GM23248 (cell line): ENCODE data around the gene SALL3. TPM values are rescaled to one million over a fixed set of nuclear protein-coding genes. Genes with fewer than 3 reads are reported as not detected.
"Not testable (repeated sequence)": the region's sequence is repeated elsewhere in the genome, so short reads cannot be mapped to it uniquely, and the experiment has no call there.

Experiments used
- DNase-seq: peaks from one replicate; pipeline ENCODE4 v3.0.0-alpha.2; 2015
- H2AFZ ChIP-seq: fragments of 200-600 bp; sonication (generic); 2 replicates; pipeline ENCODE4 v1.6.1; 2016; ENCODE audit warnings: antibody characterized with exemption
- H3F3A ChIP-seq: fragments of 200-600 bp; sonication (generic); 2 replicates; pipeline ENCODE4 v1.6.1; 2016; ENCODE audit warnings: mild to moderate bottlenecking, antibody characterized with exemption, mixed run types; ENCODE audit not compliant: insufficient read depth
- H3K27ac ChIP-seq: fragments of 200-600 bp; sonication (generic); 2 replicates; pipeline ENCODE4 v1.5.1; 2016; ENCODE audit warnings: mild to moderate bottlenecking
- H3K27me3 ChIP-seq: fragments of 200-600 bp; sonication (generic); replicated peaks from 2 replicates; pipeline ENCODE4 v1.6.1; 2016; ENCODE audit warnings: mild to moderate bottlenecking; ENCODE audit not compliant: insufficient read depth
- H3K36me3 ChIP-seq: fragments of 200-600 bp; sonication (generic); 2 replicates; pipeline ENCODE4 v1.6.1; 2016; ENCODE audit warnings: low read depth, mild to moderate bottlenecking
- H3K4me1 ChIP-seq: fragments of 200-600 bp; sonication (generic); 2 replicates; pipeline ENCODE4 v1.6.1; 2016; ENCODE audit warnings: mild to moderate bottlenecking; ENCODE audit not compliant: insufficient read depth
- H3K4me2 ChIP-seq: fragments of 200-600 bp; sonication (generic); one replicate; pipeline ENCODE4 v1.6.1; 2016; ENCODE audit warnings: mild to moderate bottlenecking; ENCODE audit not compliant: unreplicated experiment
- H3K4me3 ChIP-seq: fragments of 200-600 bp; sonication (generic); 2 replicates; pipeline ENCODE4 v1.5.1; 2016; ENCODE audit warnings: mild to moderate bottlenecking
- H3K79me2 ChIP-seq: fragments of 200-600 bp; sonication (generic); 2 replicates; pipeline ENCODE4 v1.6.1; 2016; ENCODE audit warnings: mild to moderate bottlenecking; ENCODE audit not compliant: insufficient read depth
- H3K9ac ChIP-seq: fragments of 200-600 bp; sonication (generic); 2 replicates; pipeline ENCODE4 v1.6.1; 2016; ENCODE audit warnings: mild to moderate bottlenecking
- H3K9me2 ChIP-seq: fragments of 200-600 bp; sonication (generic); 2 replicates; pipeline ENCODE4 v1.6.1; 2016; ENCODE audit warnings: mixed run types, mild to moderate bottlenecking, moderate library complexity; ENCODE audit not compliant: insufficient read depth
- H3K9me3 ChIP-seq: fragments of 200-600 bp; sonication (generic); one replicate; pipeline ENCODE4 v1.6.1; 2017; ENCODE audit warnings: low read depth
- H4K20me1 ChIP-seq: fragments of 200-600 bp; sonication (generic); 2 replicates; pipeline ENCODE4 v1.6.0; 2016; ENCODE audit not compliant: insufficient read depth
- EZH2 ChIP-seq: fragments of 200-600 bp; sonication (generic); IDR thresholded peaks from 2 replicates; pipeline ENCODE4 v1.6.1; 2018; ENCODE audit warnings: antibody characterized with exemption, mild to moderate bottlenecking; ENCODE audit not compliant: insufficient read depth, poor library complexity, severe bottlenecking
- EZH2phosphoT487 ChIP-seq: fragments of 200-600 bp; sonication (generic); IDR thresholded peaks from 2 replicates; pipeline ENCODE4 v1.6.1; 2018; ENCODE audit warnings: antibody characterized with exemption, moderate library complexity, mild to moderate bottlenecking, low read depth; ENCODE audit not compliant: insufficient read depth
- WGBS, 2 experiments: methylation state at CpG; one replicate each; pipeline ENCODE4 v1.1.6; 2015 to 2017; ENCODE audit warnings: low lambda C conversion rate in 2 of 2, low coverage in 1 of 2; ENCODE audit errors: missing lambda C conversion rate in 2 of 2; 5-methylcytosine and 5-hydroxymethylcytosine counted together
- in situ Hi-C: fragments of 300-500 bp; cut with MboI; formaldehyde crosslinking; loops from 2 replicates; pipeline ENCODE4 v1.15.0; 2020
- polyA plus RNA-seq: library from polyadenylated mRNA; unstranded; fragments of >200 nt; fragmentation: Nextera tagmentation; extraction: Ambion mirVana; gene quantifications from 2 replicates; pipeline ENCODE4 v1.2.1, GENCODE V29; 2016
- total RNA-seq: library from RNA; depleted of rRNA; stranded (reverse); fragments of >200 nt; shearing (Covaris generic); gene quantifications from 2 replicates; pipeline ENCODE4 v1.2.3, GENCODE V29; 2014

The SALL3 gene
- total and polyA plus RNA-seq, 2 experiments from 2014 or later, result not detected

DNA sequence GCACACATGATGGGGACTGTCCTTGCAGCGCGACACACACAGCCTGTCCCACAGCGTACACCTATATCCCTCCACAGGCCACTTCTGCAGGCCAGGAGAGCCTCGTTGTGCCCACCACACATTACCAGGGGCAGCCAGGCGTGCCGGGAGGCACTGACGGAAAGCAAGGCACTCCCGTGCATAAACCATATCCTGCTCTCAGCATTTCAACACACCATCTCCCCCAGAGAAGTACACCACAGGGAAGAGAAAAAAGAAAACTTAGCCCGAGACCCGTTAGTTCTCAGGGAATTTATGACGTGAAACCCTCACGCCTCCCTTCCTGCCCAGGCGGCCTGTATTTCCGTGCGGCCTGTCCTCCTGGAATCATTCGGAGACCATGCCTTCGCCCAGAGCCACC, 24.6 kb upstream of the SALL3 start:
- H3K4me2 ChIP-seq, result no peak overlapping the region
- no peaks in the 10 kb centered on the region for H3K36me3 ChIP-seq
- H3K9me3 ChIP-seq, result no peaks in the 10 kb centered on the region
- no peak overlapping the region for H3K4me3 ChIP-seq
- 25 to 29% methylated on average over 17 of the region's 17 CpGs for WGBS, 2 experiments
- no peaks in the 10 kb centered on the region for H3F3A ChIP-seq
- H4K20me1 ChIP-seq, result no peaks in the 10 kb centered on the region
- H2AFZ ChIP-seq, result no peak overlapping the region
- TF ChIP-seq EZH2 (no peak), EZH2phosphoT487 (no peak)
- no peak overlapping the region for H3K9ac ChIP-seq
- no peaks in the 10 kb centered on the region for H3K79me2 ChIP-seq
- no peak overlapping the region for H3K27ac ChIP-seq
- no peak for DNase-seq
- H3K9me2 ChIP-seq, result no peaks in the 10 kb centered on the region
- in situ Hi-C loops, result no loop called here
- H3K27me3 ChIP-seq, result no peaks in the 10 kb centered on the region
- no peaks in the 10 kb centered on the region for H3K4me1 ChIP-seq

GRCh38 chr18:78957140-78957539, 22.5 kb upstream of the SALL3 start:
- Histone ChIP-seq H3K4me3 (no peak overlapping the region), H4K20me1 (no peaks in the 10 kb centered on the region), H3K27me3 (no peaks in the 10 kb centered on the region), H3K9me3 (no peaks in the 10 kb centered on the region), H3K4me1 (no peaks in the 10 kb centered on the region), H3F3A (no peaks in the 10 kb centered on the region), H3K9me2 (no peaks in the 10 kb centered on the region), H3K9ac (no peak overlapping the region), H3K4me2 (no peak overlapping the region), H3K27ac (no peak overlapping the region), H3K79me2 (no peaks in the 10 kb centered on the region), H2AFZ (no peak overlapping the region), H3K36me3 (no peaks in the 10 kb centered on the region)
- WGBS, 2 experiments, result 25 to 45% methylated on average over 3 to 14 of the region's 14 CpGs
- in situ Hi-C loops, result no loop called here
- DNase-seq, result no peak
- TF ChIP-seq EZH2phosphoT487 (no peak), EZH2 (no peak)

DNA sequence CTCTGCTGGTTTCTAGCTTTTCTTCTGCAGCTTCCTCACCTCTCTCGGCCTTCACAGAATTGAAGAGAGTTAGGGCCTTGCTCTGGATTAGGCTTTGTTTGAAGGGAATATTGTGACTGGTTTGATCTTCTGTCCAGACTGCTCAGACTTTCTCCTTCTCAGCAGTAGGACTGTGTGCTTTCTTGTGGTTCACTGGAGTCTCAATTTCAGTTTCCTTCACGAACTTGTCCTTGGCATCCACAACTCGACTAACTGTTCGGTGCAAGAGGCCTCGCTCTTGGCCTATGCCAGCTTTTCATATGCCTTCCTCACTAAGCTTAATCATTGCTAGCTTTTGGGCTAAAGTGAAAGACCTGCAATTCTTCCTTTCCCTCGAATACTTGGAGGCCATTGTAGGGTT, 18.9 kb upstream of the SALL3 start:
- Histone ChIP-seq H3K36me3 (no peaks in the 10 kb centered on the region), H4K20me1 (no peaks in the 10 kb centered on the region), H3K4me2 (no peak overlapping the region), H3K4me1 (no peaks in the 10 kb centered on the region), H3K27me3 (no peaks in the 10 kb centered on the region), H3K4me3 (no peak overlapping the region), H3K9me2 (no peaks in the 10 kb centered on the region), H3F3A (no peaks in the 10 kb centered on the region), H3K27ac (no peak overlapping the region), H3K79me2 (no peaks in the 10 kb centered on the region), H3K9ac (no peak overlapping the region), H3K9me3 (no peaks in the 10 kb centered on the region), H2AFZ (no peak overlapping the region)
- no peak for DNase-seq
- no peak for TF ChIP-seq EZH2phosphoT487
- TF ChIP-seq EZH2, result no peak
- 19% methylated on average over 6 of the region's 6 CpGs for WGBS, 2 experiments
- in situ Hi-C loops, result no loop called here

DNA sequence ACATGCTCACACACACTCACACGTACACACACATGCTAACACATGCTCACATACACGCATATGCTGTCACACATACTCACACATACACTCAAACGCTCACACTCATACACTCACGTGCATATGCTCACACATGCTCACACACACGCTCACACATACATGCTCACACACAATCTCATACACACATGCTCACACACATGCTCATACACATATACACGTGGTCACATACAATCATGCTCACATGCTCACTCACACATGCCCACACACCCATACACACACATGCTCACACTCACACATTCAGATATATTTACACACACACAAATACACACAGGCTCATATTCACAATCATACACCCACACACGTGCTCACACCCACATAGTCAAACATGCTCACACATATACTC, 17.5 kb upstream of the SALL3 start:
- no peaks in the 10 kb centered on the region for H3K4me1 ChIP-seq
- H3K27ac ChIP-seq, result no peak overlapping the region
- H3K4me3 ChIP-seq, result no peak overlapping the region
- no peak overlapping the region for H2AFZ ChIP-seq
- no peaks in the 10 kb centered on the region for H3K36me3 ChIP-seq
- H4K20me1 ChIP-seq, result no peaks in the 10 kb centered on the region
- H3F3A ChIP-seq, result no peaks in the 10 kb centered on the region
- H3K27me3 ChIP-seq, result no peaks in the 10 kb centered on the region
- no peak for DNase-seq
- H3K9ac ChIP-seq, result no peak overlapping the region
- 49 to 53% methylated on average over 7 of the region's 7 CpGs for WGBS, 2 experiments
- H3K9me3 ChIP-seq, result no peaks in the 10 kb centered on the region
- H3K79me2 ChIP-seq, result no peaks in the 10 kb centered on the region
- no peak overlapping the region for H3K4me2 ChIP-seq
- no peaks in the 10 kb centered on the region for H3K9me2 ChIP-seq
- TF ChIP-seq EZH2phosphoT487 (no peak), EZH2 (no peak)
- in situ Hi-C loops, result no loop called here

DNA sequence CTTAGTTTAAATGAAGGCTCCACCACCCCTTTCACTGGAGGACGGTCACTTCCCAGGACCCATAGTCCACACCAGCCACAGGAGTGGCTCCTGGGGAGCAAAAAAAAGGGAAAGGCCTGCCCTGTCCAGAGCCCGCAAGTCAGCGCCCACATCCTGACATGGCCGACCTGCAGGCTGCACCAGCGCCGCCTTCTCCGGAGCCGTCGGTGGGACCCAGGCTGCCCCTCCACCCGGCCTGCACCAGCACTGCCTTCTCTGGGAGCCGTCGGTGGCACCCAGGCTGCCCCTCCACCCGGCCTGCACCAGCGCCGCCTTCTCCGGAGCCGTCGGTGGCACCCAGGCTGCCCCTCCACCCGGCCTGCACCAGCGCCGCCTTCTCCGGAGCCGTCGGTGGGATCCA, 14.9 kb upstream of the SALL3 start:
- H3K4me1 ChIP-seq, in situ Hi-C loops, H3K4me2 ChIP-seq, H3K36me3 ChIP-seq, H2AFZ ChIP-seq, H3F3A ChIP-seq, H3K27me3 ChIP-seq, H3K9me2 ChIP-seq, H3K27ac ChIP-seq, DNase-seq, H3K79me2 ChIP-seq, H3K9ac ChIP-seq, H4K20me1 ChIP-seq, H3K4me3 ChIP-seq, H3K9me3 ChIP-seq: not testable (repeated sequence)
- WGBS, 2 experiments, result 76 to 83% methylated on average over 7 to 24 of the region's 24 CpGs
